Upper lobe of left lung (tissue), 6 donors: ENCODE results near the gene CFAP69. TPM values are rescaled to one million over a fixed set of nuclear protein-coding genes. Genes with fewer than 3 reads are reported as not detected.
A peak's percentile ranks its signal among the peaks of the same experiment; 100 is the strongest.

Experiments
- ATAC-seq, 2 donors: fragments of 200-7000 bp; cut with Tn5 transposase; one replicate each; pipeline ENCODE4 v1.9.1; 2022; ENCODE audit warnings: mild to moderate bottlenecking in 2 of 2, moderate library complexity in 2 of 2; ENCODE audit not compliant: low FRiP score in 2 of 2
- DNase-seq, 2 donors: peaks; one replicate each; pipeline ENCODE4 v3.0.0-alpha.2; 2019 to 2020
- H3K27ac ChIP-seq, 4 donors: fragments of 200-600 bp; sonication (generic); one replicate each; pipeline ENCODE4 v1.5.1; 2016 to 2019
- H3K27me3 ChIP-seq, 4 donors: fragments of 200-600 bp; sonication (generic); one replicate each; pipeline ENCODE4 v1.5.1; 2017 to 2019
- H3K36me3 ChIP-seq, 4 donors: fragments of 200-600 bp; sonication (generic); one replicate each; pipeline ENCODE4 v1.5.1; 2016 to 2019
- H3K4me1 ChIP-seq, 4 donors: fragments of 200-600 bp; sonication (generic); one replicate each; pipeline ENCODE4 v1.5.1; 2018 to 2019
- H3K4me3 ChIP-seq, 4 donors: fragments of 200-600 bp; sonication (generic); one replicate each; pipeline ENCODE4 v1.5.1; 2017 to 2019; ENCODE audit warnings: mild to moderate bottlenecking in 2 of 4, moderate library complexity in 1 of 4
- H3K9me3 ChIP-seq, 4 donors: fragments of 200-600 bp; sonication (generic); one replicate each; pipeline ENCODE4 v1.5.1; 2018 to 2019
- EP300 ChIP-seq, 4 donors: sonication (generic); formaldehyde crosslinking; IDR thresholded peaks; one replicate each; pipeline ENCODE4 v1.5.1; 2017; ENCODE audit warnings: antibody characterized with exemption in 4 of 4, control low read depth in 2 of 4
- POLR2A ChIP-seq, 4 donors: fragments of 450-650 bp; IDR thresholded peaks; one replicate each; pipeline ENCODE4 v1.5.1; 2016 to 2017; ENCODE audit warnings: antibody characterized with exemption in 4 of 4, mild to moderate bottlenecking in 2 of 4
- POLR2AphosphoS5 ChIP-seq, 2 donors: sonication (generic); formaldehyde crosslinking; IDR thresholded peaks; one replicate each; pipeline ENCODE4 v1.5.1; 2017; ENCODE audit warnings: antibody characterized with exemption in 2 of 2
- WGBS, 2 donors: methylation state at CpG; one replicate each; pipeline ENCODE4 v1.1.5; 2017 to 2018; 5-methylcytosine and 5-hydroxymethylcytosine counted together
- total RNA-seq, 6 donors: library from RNA; depleted of rRNA in 4 of 6; stranded (reverse); fragments of >200 nt in 4 of 6; gene quantifications; one replicate each; pipeline versions ENCODE4 v1.1.0 to v1.2.1, GENCODE V29; 2016 to 2021
- TF ChIP-seq, protein P1 (sequence below), 6 experiments: fragments of 450-650 bp in 4 of 6; fragments of 200-600 bp in 2 of 6; sonication (generic) in 2 of 6; IDR thresholded peaks; one replicate each; pipeline ENCODE4 v1.5.1; 2016 to 2019; ENCODE audit warnings: antibody characterized with exemption in 6 of 6
- donor health status: DM: no; HTN: no; CAD: no; lungs with moderate emphysema.
- donor health status: DM: no; HTN: yes; CAD: no; lungs with severe emphysema.

Gene CFAP69, protein sequence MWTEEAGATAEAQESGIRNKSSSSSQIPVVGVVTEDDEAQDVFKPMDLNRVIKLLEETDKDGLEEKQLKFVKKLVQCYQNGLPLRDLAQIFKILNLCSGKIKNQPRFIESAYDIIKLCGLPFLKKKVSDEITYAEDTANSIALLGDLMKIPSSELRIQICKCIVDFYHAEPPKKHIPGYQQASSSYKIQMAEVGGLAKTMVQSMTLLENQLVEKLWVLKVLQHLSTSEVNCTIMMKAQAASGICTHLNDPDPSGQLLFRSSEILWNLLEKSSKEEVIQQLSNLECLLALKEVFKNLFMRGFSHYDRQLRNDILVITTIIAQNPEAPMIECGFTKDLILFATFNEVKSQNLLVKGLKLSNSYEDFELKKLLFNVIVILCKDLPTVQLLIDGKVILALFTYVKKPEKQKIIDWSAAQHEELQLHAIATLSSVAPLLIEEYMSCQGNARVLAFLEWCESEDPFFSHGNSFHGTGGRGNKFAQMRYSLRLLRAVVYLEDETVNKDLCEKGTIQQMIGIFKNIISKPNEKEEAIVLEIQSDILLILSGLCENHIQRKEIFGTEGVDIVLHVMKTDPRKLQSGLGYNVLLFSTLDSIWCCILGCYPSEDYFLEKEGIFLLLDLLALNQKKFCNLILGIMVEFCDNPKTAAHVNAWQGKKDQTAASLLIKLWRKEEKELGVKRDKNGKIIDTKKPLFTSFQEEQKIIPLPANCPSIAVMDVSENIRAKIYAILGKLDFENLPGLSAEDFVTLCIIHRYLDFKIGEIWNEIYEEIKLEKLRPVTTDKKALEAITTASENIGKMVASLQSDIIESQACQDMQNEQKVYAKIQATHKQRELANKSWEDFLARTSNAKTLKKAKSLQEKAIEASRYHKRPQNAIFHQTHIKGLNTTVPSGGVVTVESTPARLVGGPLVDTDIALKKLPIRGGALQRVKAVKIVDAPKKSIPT
- total RNA-seq = 10 to 100 TPM in 2 of 6 donors, 1 to 10 TPM in 4; 3.4 to 34.9 (median 6.9) TPM

DNA sequence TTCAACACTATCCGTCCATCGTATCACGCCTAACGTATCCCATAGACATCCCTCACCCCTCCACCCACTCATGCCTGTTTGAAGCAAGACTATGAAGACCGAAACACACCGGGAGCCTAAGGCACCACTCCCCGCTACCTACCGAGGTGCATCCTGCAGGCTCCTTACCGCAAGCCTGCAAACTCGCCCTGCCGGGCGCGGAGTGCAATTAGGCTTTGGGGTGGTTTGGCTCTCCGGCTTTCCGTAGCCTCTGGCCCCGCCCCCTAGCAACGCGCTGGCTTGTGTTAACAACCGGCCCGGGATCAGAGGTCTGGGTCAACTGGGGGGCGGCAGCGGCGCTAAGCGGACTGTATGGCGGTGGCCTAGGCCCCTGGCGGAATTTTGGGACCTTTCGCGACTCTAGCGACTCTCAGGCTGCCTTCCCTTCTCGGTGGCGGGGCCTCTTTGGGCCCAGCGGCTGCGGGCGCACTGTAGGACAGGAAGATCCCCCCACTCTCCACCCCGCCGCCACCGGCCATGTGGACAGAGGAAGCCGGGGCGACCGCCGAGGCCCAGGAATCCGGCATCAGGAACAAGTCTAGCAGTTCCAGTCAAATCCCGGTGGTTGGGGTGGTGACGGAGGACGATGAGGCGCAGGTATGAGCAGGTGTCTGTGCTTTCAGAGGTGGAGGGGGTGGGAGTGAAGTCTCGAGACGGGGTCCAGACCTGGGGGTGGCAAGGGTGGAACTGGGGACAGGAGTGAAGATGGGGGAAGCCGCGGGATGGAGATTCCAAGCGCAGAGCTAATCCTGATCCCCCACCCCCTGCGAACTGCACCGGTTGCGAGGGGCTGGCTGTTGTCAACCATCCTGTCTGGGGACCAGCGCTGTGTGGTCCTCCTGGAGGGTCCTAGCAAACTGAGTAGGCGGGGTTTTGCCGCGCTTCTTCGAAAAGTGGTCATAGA lies at the start of gene CFAP69:
CFAP69 (plus strand) TSS at position 266 of the 943 bp plus-strand sequence; CDS start at position 517, 251 bp downstream.
- Histone ChIP-seq H3K27me3 (peaks cover 0 to 4% (median 0%) of the 10 kb centered on the region in 4 donors), H3K4me1 (peaks cover 5 to 21% (median 13%) of the 10 kb centered on the region in 4 donors), H3K27ac (peak within 1 kb of the TSS in 3 of 4 donors; percentile 54 to 82 (median 68)), H3K36me3 (no peaks in the 10 kb centered on the region), H3K9me3 (no peaks in the 10 kb centered on the region), H3K4me3 (peak within 1 kb of the TSS; percentile 70 to 98 (median 86))
- ATAC-seq = peak; percentile 96 to 98
- DNase-seq = peak; percentile 89 to 97
- 1 to 2% methylated on average over 20 to 59 of the region's 59 CpGs for WGBS, 2 donors
- TF ChIP-seq POLR2AphosphoS5 (IDR thresholded peaks at IDR 0.05) (peak; percentile 31 to 67), POLR2A (IDR thresholded peaks at IDR 0.05) (peak in 1 of 4 donors; percentile 40), EP300 (IDR thresholded peaks at IDR 0.05) (no peak)
- TF ChIP-seq, protein P1, sequence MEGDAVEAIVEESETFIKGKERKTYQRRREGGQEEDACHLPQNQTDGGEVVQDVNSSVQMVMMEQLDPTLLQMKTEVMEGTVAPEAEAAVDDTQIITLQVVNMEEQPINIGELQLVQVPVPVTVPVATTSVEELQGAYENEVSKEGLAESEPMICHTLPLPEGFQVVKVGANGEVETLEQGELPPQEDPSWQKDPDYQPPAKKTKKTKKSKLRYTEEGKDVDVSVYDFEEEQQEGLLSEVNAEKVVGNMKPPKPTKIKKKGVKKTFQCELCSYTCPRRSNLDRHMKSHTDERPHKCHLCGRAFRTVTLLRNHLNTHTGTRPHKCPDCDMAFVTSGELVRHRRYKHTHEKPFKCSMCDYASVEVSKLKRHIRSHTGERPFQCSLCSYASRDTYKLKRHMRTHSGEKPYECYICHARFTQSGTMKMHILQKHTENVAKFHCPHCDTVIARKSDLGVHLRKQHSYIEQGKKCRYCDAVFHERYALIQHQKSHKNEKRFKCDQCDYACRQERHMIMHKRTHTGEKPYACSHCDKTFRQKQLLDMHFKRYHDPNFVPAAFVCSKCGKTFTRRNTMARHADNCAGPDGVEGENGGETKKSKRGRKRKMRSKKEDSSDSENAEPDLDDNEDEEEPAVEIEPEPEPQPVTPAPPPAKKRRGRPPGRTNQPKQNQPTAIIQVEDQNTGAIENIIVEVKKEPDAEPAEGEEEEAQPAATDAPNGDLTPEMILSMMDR (IDR thresholded peaks at IDR 0.05) = peak in 4 of 6 experiments; percentile 1 to 71 (median 44)

DNA sequence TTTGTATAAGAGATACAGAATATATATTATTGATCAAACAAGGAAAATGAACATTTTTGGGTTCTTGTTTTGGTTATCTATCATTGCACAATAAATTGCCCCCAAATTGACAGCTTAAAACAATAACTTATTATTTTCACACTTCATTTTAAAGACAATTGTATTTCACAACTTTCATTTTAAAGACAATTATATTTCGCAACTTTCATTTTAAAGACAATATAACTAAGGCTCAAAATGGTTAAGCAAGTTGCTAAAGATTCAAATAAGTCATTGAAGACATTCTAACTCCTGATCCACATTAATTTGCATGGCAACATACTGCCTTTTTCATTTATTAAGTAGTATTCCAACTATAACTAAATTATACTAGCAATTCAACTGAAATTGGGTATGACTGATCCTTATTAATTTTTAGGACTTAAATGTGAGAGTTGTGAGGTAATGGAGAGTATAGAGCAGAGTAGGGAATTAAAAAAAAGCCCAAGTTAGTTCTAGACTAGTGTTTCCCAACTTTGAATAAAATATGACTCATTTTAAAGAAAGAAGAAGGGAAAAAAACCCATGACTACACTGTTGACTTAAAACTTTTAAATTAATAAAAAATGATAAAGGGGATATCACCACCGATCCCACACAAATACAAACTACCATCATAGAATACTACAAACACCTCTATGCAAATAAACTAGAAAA lies 43.3 kb upstream of the CFAP69 start:
- no peak for TF ChIP-seq EP300 (IDR thresholded peaks at IDR 0.05)
- 87 to 91% methylated on average over 2 of the region's 2 CpGs for WGBS, 2 donors
- Histone ChIP-seq H3K9me3 (no peaks in the 10 kb centered on the region), H3K27me3 (no peaks in the 10 kb centered on the region), H3K36me3 (no peaks in the 10 kb centered on the region), H3K4me3 (no peak overlapping the region), H3K4me1 (no peaks in the 10 kb centered on the region), H3K27ac (no peak overlapping the region)
- DNase-seq (no peak), ATAC-seq (no peak)

DNA sequence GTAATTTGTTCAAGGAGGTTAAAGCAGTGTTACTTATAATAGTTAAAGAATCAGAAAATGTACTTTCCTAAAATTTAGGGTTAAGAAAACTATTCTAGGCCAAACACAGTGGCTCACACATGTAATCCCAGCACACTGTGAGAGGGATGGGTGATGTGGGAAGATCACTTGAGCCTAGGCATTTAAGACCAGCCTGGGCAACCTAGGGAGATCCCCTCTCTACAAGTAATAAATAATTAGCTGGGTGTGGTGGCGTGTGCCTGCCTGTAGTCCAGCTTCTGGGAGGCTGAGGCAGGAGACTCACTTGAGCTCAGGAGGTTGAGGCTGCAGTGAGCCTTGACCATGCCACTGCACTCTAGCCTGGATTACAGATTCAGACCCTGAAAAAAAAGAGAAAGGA lies 37.0 kb upstream of the CFAP69 start:
- TF ChIP-seq POLR2A (IDR thresholded peaks at IDR 0.05) = no peak
- no peak for TF ChIP-seq EP300 (IDR thresholded peaks at IDR 0.05)
- TF ChIP-seq POLR2AphosphoS5 (IDR thresholded peaks at IDR 0.05) = no peak
- TF ChIP-seq, protein P1 (IDR thresholded peaks at IDR 0.05) = no peak
- WGBS, 2 donors = 89 to 92% methylated on average over 1 of the region's 1 CpG

DNA sequence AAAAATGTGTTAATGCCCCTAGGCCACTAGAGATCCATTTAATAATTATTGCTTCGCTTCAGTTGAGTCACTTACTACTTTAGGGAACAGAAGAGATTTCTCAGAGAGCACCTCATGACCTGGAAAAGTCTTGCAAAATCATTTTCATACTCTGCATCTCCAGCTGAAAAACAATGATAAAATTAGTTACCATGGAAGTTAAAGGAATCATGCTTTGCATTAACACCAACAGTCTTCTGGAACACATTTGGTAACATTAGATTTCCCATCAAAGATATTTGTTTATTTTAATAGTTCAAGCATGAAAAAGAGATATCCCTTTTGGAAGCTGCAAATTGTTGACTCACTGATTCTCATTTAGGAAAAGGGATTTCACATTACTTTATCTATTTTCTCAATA lies 35.2 kb upstream of the CFAP69 start:
- no peak overlapping the region for H3K27ac ChIP-seq
- DNase-seq (no peak), ATAC-seq (no peak)
- H3K27me3 ChIP-seq = peaks cover 0 to 3% (median 0%) of the 10 kb centered on the region in 4 donors
- no peak overlapping the region for H3K4me3 ChIP-seq
- WGBS, 2 donors = 73 to 88% methylated on average over 1 of the region's 1 CpG
- no peaks in the 10 kb centered on the region for H3K36me3 ChIP-seq
- peaks cover 3 to 14% (median 8%) of the 10 kb centered on the region in 4 donors for H3K4me1 ChIP-seq
- no peaks in the 10 kb centered on the region for H3K9me3 ChIP-seq
- TF ChIP-seq POLR2A (IDR thresholded peaks at IDR 0.05) (no peak), POLR2AphosphoS5 (IDR thresholded peaks at IDR 0.05) (peak in 1 of 2 donors; percentile 38), EP300 (IDR thresholded peaks at IDR 0.05) (no peak)
- TF ChIP-seq, protein P1 (IDR thresholded peaks at IDR 0.05) = no peak

More for the DNA sequence above, 37.0 kb upstream of the CFAP69 start:
- H3K27ac ChIP-seq = no peak overlapping the region
- no peaks in the 10 kb centered on the region for H3K9me3 ChIP-seq
- H3K27me3 ChIP-seq = peaks cover 0 to 3% (median 0%) of the 10 kb centered on the region in 4 donors
- no peak for ATAC-seq
- H3K4me3 ChIP-seq = no peak overlapping the region
- H3K36me3 ChIP-seq = no peaks in the 10 kb centered on the region
- no peak for DNase-seq
- peaks cover 3 to 14% (median 8%) of the 10 kb centered on the region in 4 donors for H3K4me1 ChIP-seq
